Activated CD4-positive, alpha-beta memory T cell treated with anti-CD3 and anti-CD28 coated beads for 36 hours (primary cell): ENCODE measurements around the gene CTSH. TPM values are rescaled to one million over a fixed set of nuclear protein-coding genes. Genes with fewer than 3 reads are reported as not detected.

Experiments used
- CTCF ChIA-PET: fragments of 350-600 bp; sonication (Branson Sonifier 250); formaldehyde crosslinking; loops from one replicate; lab custom pipeline; 2021; ENCODE audit warnings: antibody characterized with exemption, inconsistent platforms; lab: Charles Lee
- POLR2A ChIA-PET: fragments of 350-600 bp; sonication (Branson Sonifier 250); formaldehyde crosslinking; loops from one replicate; lab custom pipeline; 2021; ENCODE audit warnings: antibody characterized with exemption; lab: Charles Lee
- DNase-seq: peaks from one replicate; pipeline ENCODE4 v3.0.0-alpha.2; 2020
- H3K27ac Mint-ChIP-seq: one replicate; pipeline ENCODE4 v1.8.0; 2021; ENCODE audit warnings: mixed read lengths
- H3K27me3 Mint-ChIP-seq: one replicate; pipeline ENCODE4 v1.8.0; 2021; ENCODE audit warnings: mixed read lengths
- H3K36me3 Mint-ChIP-seq: one replicate; pipeline ENCODE4 v1.8.0; 2021; ENCODE audit warnings: mixed read lengths
- H3K4me1 Mint-ChIP-seq: one replicate; pipeline ENCODE4 v1.8.0; 2021; ENCODE audit warnings: low read depth, mixed read lengths
- H3K4me3 Mint-ChIP-seq: one replicate; pipeline ENCODE4 v1.8.0; 2021; ENCODE audit warnings: mild to moderate bottlenecking, mixed read lengths
- H3K9me3 Mint-ChIP-seq: one replicate; pipeline ENCODE4 v1.8.0; 2021; ENCODE audit warnings: mixed read lengths
- intact Hi-C: fragments of 100-400 bp; cut with micrococcal nuclease; formaldehyde crosslinking; loops from one replicate; pipeline ENCODE4 v1.15.1; 2023
- total RNA-seq, 2 experiments: library from RNA; stranded (reverse); gene quantifications; one replicate each; pipeline ENCODE4 v1.2.3, GENCODE V29; 2021

CTSH gene
- total RNA-seq = 100 to 1,000 TPM; 127 to 132 TPM

- Mint-ChIP-seq H3K27me3 (peaks cover 2% of the 10 kb centered on the region), H3K4me1 (peaks cover 24% of the 10 kb centered on the region), H3K9me3 (no peaks in the 10 kb centered on the region), H3K36me3 (peaks cover 7% of the 10 kb centered on the region), H3K27ac (peak within 1 kb of the TSS; percentile 58), H3K4me3 (peak within 1 kb of the TSS; percentile 83)
- ChIA-PET CTCF (interaction anchor here (1.5 to 1.6 kb wide), 2 partner anchors 35 to 61 kb away, joined by 3 to 6 read pairs; no protein-coding TSS in a partner anchor), POLR2A (no interaction called here)
- peak; percentile 85 for DNase-seq
- intact Hi-C loops = no loop called here
These were observed at the start of gene CTSH for GRCh38 chr15:78944669-78945407. Gene CTSH (minus strand): TSS chr15:78945046. CDS start chr15:78944981, 65 bp downstream.

GRCh38 chr15:78993931-78994530, 49.2 kb upstream of the CTSH start:
- intact Hi-C loops = no loop called here
- H3K4me1 Mint-ChIP-seq = no peaks in the 10 kb centered on the region
- H3K27ac Mint-ChIP-seq = no peak overlapping the region
- H3K9me3 Mint-ChIP-seq = no peaks in the 10 kb centered on the region
- ChIA-PET CTCF (interaction anchor here (0.7 to 1.5 kb wide), 2 partner anchors 15 to 85 kb away, joined by 3 to 4 read pairs; no protein-coding TSS in a partner anchor), POLR2A (no interaction called here)
- no peak for DNase-seq
- H3K36me3 Mint-ChIP-seq = no peaks in the 10 kb centered on the region
- no peaks in the 10 kb centered on the region for H3K27me3 Mint-ChIP-seq
- no peak overlapping the region for H3K4me3 Mint-ChIP-seq

- Mint-ChIP-seq H3K4me1 (peaks cover 2% of the 10 kb centered on the region), H3K9me3 (no peaks in the 10 kb centered on the region), H3K4me3 (no peak overlapping the region), H3K36me3 (no peaks in the 10 kb centered on the region), H3K27ac (no peak overlapping the region), H3K27me3 (no peaks in the 10 kb centered on the region)
- POLR2A ChIA-PET = no interaction called here
- no peak for DNase-seq
- intact Hi-C loops = no loop called here
- CTCF ChIA-PET = interaction anchor here (0.7 to 1.5 kb wide), 2 partner anchors 14 to 85 kb away, joined by 3 to 4 read pairs; no protein-coding TSS in a partner anchor
These were observed 48.5 kb upstream of the CTSH start for GRCh38 chr15:78993257-78993930.

GRCh38 chr15:78992416-78993256, 47.8 kb upstream of the CTSH start:
- no peak overlapping the region for H3K27ac Mint-ChIP-seq
- H3K9me3 Mint-ChIP-seq = no peaks in the 10 kb centered on the region
- ChIA-PET CTCF (interaction anchor here (1.1 to 1.5 kb wide), 3 partner anchors 13 to 192 kb away, joined by 3 to 5 read pairs (median 4); no protein-coding TSS in a partner anchor), POLR2A (no interaction called here)
- DNase-seq = no peak
- H3K36me3 Mint-ChIP-seq = no peaks in the 10 kb centered on the region
- H3K4me1 Mint-ChIP-seq = peaks cover 3% of the 10 kb centered on the region
- H3K27me3 Mint-ChIP-seq = peaks cover 2% of the 10 kb centered on the region
- intact Hi-C loops = no loop called here
- no peak overlapping the region for H3K4me3 Mint-ChIP-seq

- POLR2A ChIA-PET = no interaction called here
These were observed 47.0 kb upstream of the CTSH start for GRCh38 chr15:78991879-78992278.

GRCh38 chr15:78991476-78991875, 46.6 kb upstream of the CTSH start:
- POLR2A ChIA-PET = no interaction called here

More at GRCh38 chr15:78991879-78992278, 47.0 kb upstream of the CTSH start:
- H3K4me3 Mint-ChIP-seq = no peak overlapping the region
- DNase-seq = no peak
- no peaks in the 10 kb centered on the region for H3K9me3 Mint-ChIP-seq
- H3K4me1 Mint-ChIP-seq = peaks cover 3% of the 10 kb centered on the region
- no peaks in the 10 kb centered on the region for H3K36me3 Mint-ChIP-seq
- CTCF ChIA-PET = interaction anchor here (1.1 to 1.3 kb wide), 3 partner anchors 12 to 193 kb away, joined by 3 to 5 read pairs (median 3); no protein-coding TSS in a partner anchor
- H3K27me3 Mint-ChIP-seq = peaks cover 2% of the 10 kb centered on the region
- intact Hi-C loops = no loop called here
- no peak overlapping the region for H3K27ac Mint-ChIP-seq

GRCh38 chr15:78990278-78990677, 45.4 kb upstream of the CTSH start:
- no peaks in the 10 kb centered on the region for H3K36me3 Mint-ChIP-seq
- DNase-seq = no peak
- CTCF ChIA-PET = no interaction called here
- H3K27me3 Mint-ChIP-seq = peaks cover 2% of the 10 kb centered on the region
- H3K4me1 Mint-ChIP-seq = peaks cover 3% of the 10 kb centered on the region
- intact Hi-C loops = no loop called here
- no peak overlapping the region for H3K4me3 Mint-ChIP-seq
- H3K9me3 Mint-ChIP-seq = no peaks in the 10 kb centered on the region
- H3K27ac Mint-ChIP-seq = no peak overlapping the region
- POLR2A ChIA-PET = no interaction called here

More at GRCh38 chr15:78991476-78991875, 46.6 kb upstream of the CTSH start:
- Mint-ChIP-seq H3K27me3 (peaks cover 2% of the 10 kb centered on the region), H3K4me3 (no peak overlapping the region), H3K9me3 (no peaks in the 10 kb centered on the region), H3K27ac (no peak overlapping the region), H3K36me3 (no peaks in the 10 kb centered on the region), H3K4me1 (peaks cover 3% of the 10 kb centered on the region)
- CTCF ChIA-PET = interaction anchor here (1.1 to 1.3 kb wide), 3 partner anchors 12 to 193 kb away, joined by 3 to 5 read pairs (median 3); no protein-coding TSS in a partner anchor
- DNase-seq = no peak
- intact Hi-C loops = no loop called here

GRCh38 chr15:78989701-78990240, 44.9 kb upstream of the CTSH start:
- ChIA-PET CTCF (interaction anchor here (1.2 kb wide), 1 partner anchor 9 kb away, joined by 5 read pairs; no protein-coding TSS in a partner anchor), POLR2A (no interaction called here)
- no peak overlapping the region for H3K27ac Mint-ChIP-seq
- H3K4me1 Mint-ChIP-seq = peaks cover 3% of the 10 kb centered on the region
- H3K4me3 Mint-ChIP-seq = no peak overlapping the region
- no peaks in the 10 kb centered on the region for H3K36me3 Mint-ChIP-seq
- intact Hi-C loops = no loop called here
- H3K27me3 Mint-ChIP-seq = peaks cover 2% of the 10 kb centered on the region
- no peak for DNase-seq
- H3K9me3 Mint-ChIP-seq = no peaks in the 10 kb centered on the region

- Mint-ChIP-seq H3K9me3 (no peaks in the 10 kb centered on the region), H3K27me3 (peaks cover 2% of the 10 kb centered on the region), H3K36me3 (no peaks in the 10 kb centered on the region), H3K27ac (no peak overlapping the region), H3K4me3 (no peak overlapping the region), H3K4me1 (peaks cover 3% of the 10 kb centered on the region)
- ChIA-PET CTCF (interaction anchor here (0.8 to 1.2 kb wide), 3 partner anchors 8 to 19 kb away, joined by 3 to 5 read pairs (median 3); no protein-coding TSS in a partner anchor), POLR2A (no interaction called here)
- intact Hi-C loops = no loop called here
- peak; percentile 39 for DNase-seq
These were observed 43.6 kb upstream of the CTSH start for GRCh38 chr15:78988361-78988911.

GRCh38 chr15:78987556-78988360, 42.9 kb upstream of the CTSH start:
- no peak for DNase-seq
- H3K27ac Mint-ChIP-seq = no peak overlapping the region
- ChIA-PET CTCF (no interaction called here), POLR2A (no interaction called here)
- peaks cover 3% of the 10 kb centered on the region for H3K4me1 Mint-ChIP-seq
- H3K4me3 Mint-ChIP-seq = no peak overlapping the region
- no peaks in the 10 kb centered on the region for H3K9me3 Mint-ChIP-seq
- H3K36me3 Mint-ChIP-seq = no peaks in the 10 kb centered on the region
- intact Hi-C loops = no loop called here
- peaks cover 2% of the 10 kb centered on the region for H3K27me3 Mint-ChIP-seq
